Trophoblast cell (in vitro differentiated cells and primary cell): ENCODE measurements around the gene CORO2B.

Experiments
- DNase-seq, 2 donors: peaks; one replicate each; pipeline ENCODE4 v3.0.0-alpha.2; 2016
- H2AFZ ChIP-seq: 2 replicates; pipeline ENCODE4 v1.6.1; 2013; ENCODE audit warnings: low read length, moderate library complexity, mild to moderate bottlenecking; ENCODE audit not compliant: insufficient read depth, poor library complexity
- H2AK5ac ChIP-seq: 2 replicates; pipeline ENCODE4 v1.6.1; 2013; ENCODE audit warnings: mild to moderate bottlenecking, low read length
- H2BK120ac ChIP-seq: 2 replicates; pipeline ENCODE4 v1.6.1; 2013; ENCODE audit warnings: low read length, mild to moderate bottlenecking, moderate library complexity; ENCODE audit not compliant: insufficient read depth, poor library complexity
- H2BK12ac ChIP-seq: 2 replicates; pipeline ENCODE4 v1.6.1; 2013; ENCODE audit warnings: mild to moderate bottlenecking, low read length, moderate library complexity
- H2BK5ac ChIP-seq: 2 replicates; pipeline ENCODE4 v1.6.1; 2013; ENCODE audit warnings: low read length, low read depth, moderate library complexity, mild to moderate bottlenecking; ENCODE audit not compliant: poor library complexity
- H3K14ac ChIP-seq: 2 replicates; pipeline ENCODE4 v1.6.1; 2013; ENCODE audit warnings: mild to moderate bottlenecking, low read length
- H3K18ac ChIP-seq: 2 replicates; pipeline ENCODE4 v1.6.1; 2013; ENCODE audit warnings: mild to moderate bottlenecking, low read length
- H3K23ac ChIP-seq: 2 replicates; pipeline ENCODE4 v1.6.1; 2013; ENCODE audit warnings: low read length
- H3K27ac ChIP-seq: 2 replicates; pipeline ENCODE4 v1.5.1; 2013; ENCODE audit warnings: low read depth, mild to moderate bottlenecking, inconsistent platforms, low read length, moderate library complexity
- H3K27me3 ChIP-seq: 2 replicates; pipeline ENCODE4 v1.6.1; 2013; ENCODE audit warnings: inconsistent platforms, mild to moderate bottlenecking, low read length, moderate library complexity; ENCODE audit not compliant: insufficient read depth
- H3K36me3 ChIP-seq, 2 experiments: 1 replicate in 1 of 2; 2 replicates in 1 of 2; pipeline ENCODE4 v1.6.1; 2013; ENCODE audit warnings: low read length in 2 of 2, mild to moderate bottlenecking in 2 of 2, moderate library complexity in 1 of 2; ENCODE audit not compliant: insufficient read depth in 2 of 2, control insufficient read depth in 1 of 2
- H3K4ac ChIP-seq: 2 replicates; pipeline ENCODE4 v1.6.1; 2013; ENCODE audit warnings: low read depth, mild to moderate bottlenecking, low read length, moderate library complexity
- H3K4me1 ChIP-seq, 2 experiments: 1 replicate in 1 of 2; 2 replicates in 1 of 2; pipeline ENCODE4 v1.6.1; 2013; ENCODE audit warnings: low read length in 2 of 2, mild to moderate bottlenecking in 2 of 2, moderate library complexity in 1 of 2; ENCODE audit not compliant: insufficient read depth in 2 of 2, control insufficient read depth in 1 of 2
- H3K4me2 ChIP-seq: 2 replicates; pipeline ENCODE4 v1.6.1; 2013; ENCODE audit warnings: inconsistent platforms, mild to moderate bottlenecking, low read length, moderate library complexity
- H3K4me3 ChIP-seq: 2 replicates; pipeline ENCODE4 v1.5.1; 2013; ENCODE audit warnings: mild to moderate bottlenecking, low read depth, low read length, inconsistent platforms
- H3K79me1 ChIP-seq: one replicate; pipeline ENCODE4 v1.6.1; 2013; ENCODE audit warnings: low read length
- H3K79me2 ChIP-seq: 2 replicates; pipeline ENCODE4 v1.6.1; 2013; ENCODE audit warnings: low read length, mild to moderate bottlenecking; ENCODE audit not compliant: control insufficient read depth, insufficient read depth, poor library complexity
- H3K9ac ChIP-seq: 2 replicates; pipeline ENCODE4 v1.6.1; 2013; ENCODE audit warnings: mild to moderate bottlenecking, low read length
- H3K9me3 ChIP-seq: 2 replicates; pipeline ENCODE4 v1.6.1; 2013; ENCODE audit warnings: low read depth, mild to moderate bottlenecking, control low read depth, inconsistent platforms, low read length; ENCODE audit not compliant: insufficient read depth
- H4K12ac ChIP-seq: 2 replicates; pipeline ENCODE4 v1.6.1; 2013; ENCODE audit warnings: low read depth, mild to moderate bottlenecking, low read length, moderate library complexity
- H4K8ac ChIP-seq: 2 replicates; pipeline ENCODE4 v1.6.1; 2013; ENCODE audit warnings: low read depth, mild to moderate bottlenecking, low read length, moderate library complexity
- H4K91ac ChIP-seq: one replicate; pipeline ENCODE4 v1.6.1; 2013; ENCODE audit warnings: low read depth, mild to moderate bottlenecking, low read length, moderate library complexity
- WGBS: extraction: QIAGEN DNeasy Blood & Tissue Kit; methylation state at CpG from one replicate; pipeline ENCODE4 v1.1.7; 2013; ENCODE audit warnings: missing lambda C conversion rate; ENCODE audit not compliant: insufficient read length, insufficient coverage; ENCODE audit errors: extremely low coverage; 5-methylcytosine and 5-hydroxymethylcytosine counted together

The CORO2B gene

DNA sequence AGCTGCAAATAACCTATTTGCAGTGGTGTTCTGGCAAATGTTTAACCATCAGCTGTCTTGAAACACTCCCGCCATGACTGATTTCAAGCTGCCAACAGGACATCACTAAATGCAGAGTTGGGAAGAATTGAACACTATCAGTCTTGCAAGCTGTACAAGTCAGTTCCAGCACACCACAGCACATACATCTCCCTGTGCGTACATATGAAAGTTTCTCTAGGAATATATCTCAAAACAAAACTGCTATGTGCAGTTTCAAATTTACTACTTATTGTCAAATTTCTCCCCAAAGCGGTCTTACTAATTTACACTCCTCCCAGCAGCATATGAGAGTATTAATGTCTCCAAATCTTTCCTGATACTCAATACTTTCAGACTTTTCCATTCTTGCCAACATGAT lies 30.4 kb upstream of the CORO2B start:
- Histone ChIP-seq H4K12ac (no peak overlapping the region), H4K91ac (no peak overlapping the region), H2BK5ac (no peak overlapping the region), H3K4me3 (no peak overlapping the region), H3K18ac (no peak overlapping the region), H4K8ac (no peak overlapping the region), H3K27me3 (no peaks in the 10 kb centered on the region), H3K4me2 (no peak overlapping the region), H2AK5ac (no peak overlapping the region), H3K9me3 (peaks cover 4% of the 10 kb centered on the region), H3K9ac (no peak overlapping the region), H3K36me3 (no peaks in the 10 kb centered on the region), H3K27ac (no peak overlapping the region), H3K4me1 (peaks cover 6 to 10% of the 10 kb centered on the region in 2 experiments), H3K14ac (no peak overlapping the region), H3K4ac (no peak overlapping the region), H2AFZ (no peak overlapping the region), H2BK120ac (no peak overlapping the region), H2BK12ac (no peak overlapping the region), H3K79me1 (no peaks in the 10 kb centered on the region), H3K79me2 (no peaks in the 10 kb centered on the region), H3K23ac (no peak overlapping the region)
- WGBS = no CpG with 5 or more reads among the region's 3 CpGs
- no peak for DNase-seq

DNA sequence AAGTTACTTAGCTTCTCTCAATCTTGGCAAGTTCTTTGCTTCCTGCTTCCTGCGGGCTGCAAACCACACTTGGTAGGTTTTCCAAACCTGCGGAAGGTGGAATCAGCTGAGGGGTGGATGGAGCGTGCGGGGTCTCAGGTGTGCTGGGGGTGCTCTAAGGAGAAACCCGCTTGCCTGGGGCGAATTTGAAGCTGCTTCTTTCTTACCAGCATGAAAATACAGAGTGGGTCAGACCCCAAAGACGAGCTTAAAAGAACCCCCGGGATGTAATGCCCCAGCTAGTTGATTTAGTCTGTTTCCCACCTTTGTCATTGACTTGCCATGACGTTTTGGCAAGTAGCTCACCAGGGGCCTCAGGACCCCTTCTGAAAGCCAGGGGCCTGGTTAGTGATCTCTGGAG lies 28.8 kb upstream of the CORO2B start:
- no peaks in the 10 kb centered on the region for H3K27me3 ChIP-seq
- WGBS = no CpG with 5 or more reads among the region's 9 CpGs
- H4K8ac ChIP-seq = no peak overlapping the region
- H2AFZ ChIP-seq = no peak overlapping the region
- H2BK5ac ChIP-seq = no peak overlapping the region
- H3K4ac ChIP-seq = no peak overlapping the region
- H3K4me1 ChIP-seq = peaks cover 8 to 9% of the 10 kb centered on the region in 2 experiments
- H3K4me3 ChIP-seq = no peak overlapping the region
- no peak overlapping the region for H3K18ac ChIP-seq
- H3K27ac ChIP-seq = no peak overlapping the region
- no peaks in the 10 kb centered on the region for H3K79me1 ChIP-seq
- no peak overlapping the region for H3K23ac ChIP-seq
- H3K9me3 ChIP-seq = peaks cover 4% of the 10 kb centered on the region
- H3K4me2 ChIP-seq = no peak overlapping the region
- H4K91ac ChIP-seq = no peak overlapping the region
- H3K9ac ChIP-seq = no peak overlapping the region
- no peak overlapping the region for H2BK12ac ChIP-seq
- H2BK120ac ChIP-seq = no peak overlapping the region
- no peaks in the 10 kb centered on the region for H3K36me3 ChIP-seq
- H3K14ac ChIP-seq = no peak overlapping the region
- no peaks in the 10 kb centered on the region for H3K79me2 ChIP-seq
- no peak for DNase-seq
- H4K12ac ChIP-seq = no peak overlapping the region
- H2AK5ac ChIP-seq = no peak overlapping the region

GRCh38 chr15:68550498-68551295 lies 28.1 kb upstream of the CORO2B start:
- peak overlapping the region; percentile 24 for H2AK5ac ChIP-seq
- no peak overlapping the region for H4K12ac ChIP-seq
- no peak overlapping the region for H4K91ac ChIP-seq
- H3K4me1 ChIP-seq = peaks cover 7% of the 10 kb centered on the region in 2 experiments
- no peak overlapping the region for H2AFZ ChIP-seq
- H3K79me2 ChIP-seq = no peaks in the 10 kb centered on the region
- no CpG with 5 or more reads among the region's 20 CpGs for WGBS
- H2BK5ac ChIP-seq = no peak overlapping the region
- no peaks in the 10 kb centered on the region for H3K36me3 ChIP-seq
- no peak overlapping the region for H2BK120ac ChIP-seq
- no peak overlapping the region for H3K4me2 ChIP-seq
- H3K4me3 ChIP-seq = no peak overlapping the region
- H3K27me3 ChIP-seq = no peaks in the 10 kb centered on the region
- no peak overlapping the region for H3K27ac ChIP-seq
- H3K14ac ChIP-seq = no peak overlapping the region
- peak; percentile 32 to 80 for DNase-seq
- H3K4ac ChIP-seq = no peak overlapping the region
- H3K9ac ChIP-seq = no peak overlapping the region
- no peak overlapping the region for H3K23ac ChIP-seq
- no peaks in the 10 kb centered on the region for H3K79me1 ChIP-seq
- H4K8ac ChIP-seq = no peak overlapping the region
- H2BK12ac ChIP-seq = no peak overlapping the region
- H3K18ac ChIP-seq = no peak overlapping the region
- H3K9me3 ChIP-seq = peaks cover 4% of the 10 kb centered on the region

DNA sequence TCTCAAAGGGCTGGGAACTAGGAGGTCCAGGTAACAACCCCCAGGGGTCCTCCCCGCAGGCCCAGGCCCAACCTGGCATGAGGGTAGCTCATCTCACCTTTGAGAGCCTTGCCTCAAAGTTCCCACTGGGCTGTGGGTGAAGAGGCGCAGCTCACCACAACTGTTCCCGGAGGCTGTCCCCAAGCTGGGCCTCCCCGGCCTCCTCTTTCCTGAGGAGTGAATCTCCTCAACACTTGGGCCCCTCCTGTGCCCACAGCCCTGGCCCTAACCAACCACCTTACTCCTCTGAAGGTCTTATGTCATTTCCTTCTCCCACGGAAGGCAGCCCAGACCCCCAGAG lies 27.5 kb upstream of the CORO2B start:
- Histone ChIP-seq H3K14ac (no peak overlapping the region), H3K27ac (no peak overlapping the region), H2BK5ac (no peak overlapping the region), H2BK120ac (no peak overlapping the region), H2BK12ac (no peak overlapping the region), H3K9me3 (peaks cover 4% of the 10 kb centered on the region), H4K8ac (no peak overlapping the region), H3K4me2 (no peak overlapping the region), H3K4me1 (peaks cover 3 to 4% of the 10 kb centered on the region in 2 experiments), H3K18ac (no peak overlapping the region), H3K36me3 (no peaks in the 10 kb centered on the region), H3K79me2 (no peaks in the 10 kb centered on the region), H4K12ac (no peak overlapping the region), H3K4ac (no peak overlapping the region), H2AFZ (no peak overlapping the region), H3K23ac (no peak overlapping the region), H3K4me3 (no peak overlapping the region), H2AK5ac (peak overlapping the region; percentile 24), H3K9ac (no peak overlapping the region), H3K27me3 (no peaks in the 10 kb centered on the region), H4K91ac (no peak overlapping the region), H3K79me1 (no peaks in the 10 kb centered on the region)
- no CpG with 5 or more reads among the region's 5 CpGs for WGBS
- no peak for DNase-seq
